Measurements from ENCODE around the gene PRSS50.

- TF ChIP-seq CTCF (conservative IDR thresholded peaks at IDR 0.05; ENCODE audit: low read depth, low read length) (no peak), EZH2 (IDR thresholded peaks at IDR 0.05; ENCODE audit: borderline replicate concordance, low read depth, low read length, poor library complexity, severe bottlenecking) (no peak)
Observed at GRCh38 chr3:46681856-46682540, 35.7 kb downstream of the PRSS50 start.
